Pons (tissue), 1 donor: ENCODE measurements around the gene ALPG.

Experiments used
- DNase-seq: peaks from one replicate; pipeline ENCODE4 v3.0.0-alpha.2; 2016; ENCODE audit warnings: low spot score

The ALPG gene

GRCh38 chr2:232457121-232458011 is 50.7 kb downstream of the ALPG start:
- no peak for DNase-seq

DNA sequence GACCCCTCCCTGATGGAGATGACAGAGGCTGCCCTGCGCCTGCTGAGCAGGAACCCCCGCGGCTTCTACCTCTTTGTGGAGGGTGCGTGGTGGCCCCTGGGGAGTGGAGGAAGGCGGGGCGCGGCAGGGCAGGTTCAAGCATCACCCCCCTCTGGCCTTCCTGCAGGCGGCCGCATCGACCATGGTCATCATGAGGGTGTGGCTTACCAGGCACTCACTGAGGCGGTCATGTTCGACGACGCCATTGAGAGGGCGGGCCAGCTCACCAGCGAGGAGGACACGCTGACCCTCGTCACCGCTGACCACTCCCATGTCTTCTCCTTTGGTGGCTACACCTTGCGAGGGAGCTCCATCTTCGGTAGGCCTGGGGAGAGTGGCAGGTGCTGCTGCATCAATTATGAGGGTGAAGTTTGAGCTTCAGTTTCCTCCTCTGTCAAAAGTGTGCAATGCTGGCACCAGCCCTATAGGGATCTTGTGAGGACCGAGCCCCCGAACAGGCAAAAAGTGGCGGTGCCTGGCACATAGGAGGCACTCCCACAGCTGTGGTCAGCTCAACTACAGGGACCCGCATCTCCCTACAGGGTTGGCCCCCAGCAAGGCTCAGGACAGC is 51.5 kb downstream of the ALPG start:
- DNase-seq: no peak

GRCh38 chr2:232458661-232459418 is 52.2 kb downstream of the ALPG start:
- no peak for DNase-seq

DNA sequence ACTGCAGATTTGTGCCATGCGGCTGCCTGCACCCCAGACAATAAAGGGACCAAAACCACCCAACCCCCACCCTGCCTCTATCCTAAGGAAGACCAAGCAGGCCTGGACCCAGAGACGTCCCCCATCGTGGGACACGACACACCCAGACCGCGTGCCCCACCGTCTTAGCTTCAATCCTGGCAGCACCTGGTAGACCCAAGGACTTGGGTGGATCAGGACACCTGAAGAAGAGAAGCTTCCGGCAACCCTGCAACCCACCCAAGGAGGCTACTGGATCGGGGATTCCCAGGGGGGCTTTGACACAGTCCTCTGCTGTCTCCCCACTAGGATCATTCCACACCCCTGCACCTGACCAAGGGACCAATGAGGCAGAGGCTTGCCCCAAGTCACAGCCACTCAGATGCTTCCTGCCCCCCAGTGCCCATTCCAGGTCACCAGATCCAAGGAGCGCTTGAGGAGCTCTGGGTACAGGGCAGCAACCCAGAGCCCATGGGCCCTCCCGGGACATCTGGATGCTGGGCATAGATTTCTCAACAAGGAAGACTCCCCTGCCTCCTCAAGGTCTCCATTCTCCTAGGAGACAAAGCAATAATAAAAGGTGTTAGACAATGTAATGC is 52.9 kb downstream of the ALPG start:
- no peak for DNase-seq

- no peak for DNase-seq
Observed at GRCh38 chr2:232460171-232460570, 53.5 kb downstream of the ALPG start.
